Astrocyte of the cerebellum (primary cell): ENCODE measurements around the gene RGS6.

Experiments
- DNase-seq: peaks from one replicate; pipeline ENCODE4 v3.0.0-alpha.2; 2011; ENCODE audit warnings: low read depth
- H3K4me3 ChIP-seq: 2 replicates; pipeline ENCODE4 v1.5.1; 2011; ENCODE audit warnings: mild to moderate bottlenecking, low read depth, low read length, moderate library complexity
- in situ Hi-C: cut with HindIII; loops from 2 replicates; pipeline ENCODE4 v1.10.0; 2017; ENCODE audit warnings: low sequenced_read_pairs
- TF ChIP-seq, protein P1 (sequence below): IDR thresholded peaks from 2 replicates; pipeline ENCODE4 v1.5.1; 2012; ENCODE audit warnings: low read length, low read depth, moderate library complexity, mild to moderate bottlenecking; ENCODE audit errors: missing control alignments

RGS6 gene

DNA sequence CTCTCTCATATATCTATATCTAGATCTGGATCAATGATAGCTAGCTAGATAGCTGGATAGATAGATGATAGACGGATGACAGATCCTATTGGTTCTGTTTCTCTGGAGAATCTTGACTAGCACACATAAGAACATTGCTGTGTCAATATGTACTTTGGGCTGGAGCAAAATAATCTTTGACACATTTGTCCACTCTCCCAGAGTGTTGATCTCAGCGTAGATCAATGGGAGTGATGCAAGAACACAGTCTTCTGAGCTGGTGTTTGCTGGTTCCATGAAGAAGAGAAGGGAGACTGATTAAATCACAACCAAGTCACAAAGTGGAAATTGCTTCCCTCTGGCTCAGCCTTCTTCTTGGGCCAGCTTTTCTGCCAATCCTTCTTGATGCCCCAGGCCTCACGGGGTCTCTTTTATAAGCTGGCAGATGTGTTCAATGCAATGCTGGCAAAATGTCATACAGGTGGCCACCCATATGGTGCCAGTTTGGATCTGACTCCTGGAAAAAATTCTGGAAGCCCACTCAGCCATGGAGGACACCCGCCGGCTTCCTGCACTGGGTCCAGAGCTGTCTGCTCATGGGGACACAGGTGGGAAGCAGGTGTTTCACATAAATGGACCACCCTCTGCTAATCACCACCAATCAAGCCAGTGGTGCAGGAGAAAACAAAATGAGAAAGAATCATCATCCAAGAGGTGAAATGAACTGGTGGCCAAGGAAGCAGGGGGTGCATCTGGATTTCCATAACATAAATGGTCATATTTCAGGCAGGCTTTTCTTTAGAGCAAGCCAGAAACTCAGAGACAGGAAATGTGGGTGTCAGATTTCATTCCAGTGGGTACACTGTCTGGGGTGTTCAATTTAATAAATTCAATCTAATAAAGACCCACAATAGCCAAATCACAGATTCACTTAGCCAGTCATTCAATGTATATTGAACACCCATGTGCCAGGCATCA, 651.4 kb downstream of the RGS6 start:
- DNase-seq: no peak
- TF ChIP-seq, protein P1, sequence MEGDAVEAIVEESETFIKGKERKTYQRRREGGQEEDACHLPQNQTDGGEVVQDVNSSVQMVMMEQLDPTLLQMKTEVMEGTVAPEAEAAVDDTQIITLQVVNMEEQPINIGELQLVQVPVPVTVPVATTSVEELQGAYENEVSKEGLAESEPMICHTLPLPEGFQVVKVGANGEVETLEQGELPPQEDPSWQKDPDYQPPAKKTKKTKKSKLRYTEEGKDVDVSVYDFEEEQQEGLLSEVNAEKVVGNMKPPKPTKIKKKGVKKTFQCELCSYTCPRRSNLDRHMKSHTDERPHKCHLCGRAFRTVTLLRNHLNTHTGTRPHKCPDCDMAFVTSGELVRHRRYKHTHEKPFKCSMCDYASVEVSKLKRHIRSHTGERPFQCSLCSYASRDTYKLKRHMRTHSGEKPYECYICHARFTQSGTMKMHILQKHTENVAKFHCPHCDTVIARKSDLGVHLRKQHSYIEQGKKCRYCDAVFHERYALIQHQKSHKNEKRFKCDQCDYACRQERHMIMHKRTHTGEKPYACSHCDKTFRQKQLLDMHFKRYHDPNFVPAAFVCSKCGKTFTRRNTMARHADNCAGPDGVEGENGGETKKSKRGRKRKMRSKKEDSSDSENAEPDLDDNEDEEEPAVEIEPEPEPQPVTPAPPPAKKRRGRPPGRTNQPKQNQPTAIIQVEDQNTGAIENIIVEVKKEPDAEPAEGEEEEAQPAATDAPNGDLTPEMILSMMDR: no peak
- in situ Hi-C loops: no loop called here
- H3K4me3 ChIP-seq: no peak overlapping the region

- TF ChIP-seq, protein P1: no peak
- no peak for DNase-seq
- no peak overlapping the region for H3K4me3 ChIP-seq
- in situ Hi-C loops: no loop called here
These were observed 656.3 kb downstream of the RGS6 start for GRCh38 chr14:72588521-72588920.

GRCh38 chr14:72589652-72590051, 657.4 kb downstream of the RGS6 start:
- in situ Hi-C loops: no loop called here
- TF ChIP-seq, protein P1: no peak
- DNase-seq: no peak
- H3K4me3 ChIP-seq: no peak overlapping the region

- DNase-seq: no peak
- in situ Hi-C loops: no loop called here
- TF ChIP-seq, protein P1: no peak
- H3K4me3 ChIP-seq: no peak overlapping the region
These were observed 658.3 kb downstream of the RGS6 start for GRCh38 chr14:72590577-72590976.

DNA sequence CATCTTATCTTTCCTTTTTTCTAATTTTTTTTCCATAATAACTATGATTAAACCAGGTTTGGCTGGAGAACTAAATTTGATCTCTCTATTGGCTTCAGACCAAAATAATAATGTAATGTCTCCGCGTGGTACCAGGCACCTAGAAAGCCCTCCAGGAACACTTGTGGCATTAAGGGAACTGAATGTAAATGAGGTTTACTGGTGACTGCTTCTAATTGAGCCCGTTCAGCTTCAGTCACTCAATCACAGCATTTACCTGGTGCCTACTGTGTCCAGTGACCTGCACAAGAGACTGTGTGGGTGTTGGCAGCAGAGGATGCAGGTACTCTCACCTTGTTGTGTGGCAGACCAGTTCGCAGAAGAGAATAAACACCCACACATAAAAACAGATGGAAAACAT, 659.2 kb downstream of the RGS6 start:
- no peak for DNase-seq
- in situ Hi-C loops: no loop called here
- TF ChIP-seq, protein P1: no peak
- no peak overlapping the region for H3K4me3 ChIP-seq

DNA sequence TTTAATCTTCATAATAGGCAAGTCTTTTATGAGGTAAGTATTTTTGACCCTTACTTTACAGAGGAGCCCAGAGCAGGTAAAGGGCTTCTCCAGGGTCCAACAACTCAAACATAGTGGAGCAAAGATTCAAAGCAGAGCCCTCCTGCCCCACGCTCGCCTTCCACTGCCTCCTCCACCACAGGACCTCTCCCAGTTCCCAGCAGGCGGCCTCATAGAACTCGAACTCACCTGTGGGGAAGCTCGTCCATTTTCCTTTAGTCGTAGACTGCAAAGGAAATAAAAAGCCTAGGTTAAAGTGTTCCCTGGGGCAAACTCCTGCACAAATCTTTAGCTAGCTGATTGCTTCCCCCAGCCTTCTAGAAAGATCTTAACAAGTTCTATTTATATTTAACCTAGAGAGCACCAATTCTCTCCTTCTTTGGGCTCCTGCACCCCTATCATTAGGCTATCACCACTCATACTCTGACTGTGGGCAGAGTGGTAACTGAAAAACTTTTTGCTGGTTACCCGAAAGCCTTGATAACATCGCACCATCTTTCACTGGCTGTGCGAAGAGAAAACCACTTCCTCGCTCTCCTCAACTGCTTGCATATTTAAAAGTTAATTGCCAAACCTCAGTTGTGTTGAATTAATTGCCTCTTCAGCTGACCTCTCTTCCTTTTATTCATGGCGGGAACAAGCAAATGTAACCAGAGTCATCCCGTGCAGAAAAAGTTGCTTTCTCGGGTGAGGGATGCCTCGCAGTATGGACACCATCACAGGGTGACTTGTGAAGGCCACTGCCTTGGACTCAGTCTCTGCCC, 662.1 kb downstream of the RGS6 start:
- TF ChIP-seq, protein P1: no peak
- in situ Hi-C loops: no loop called here
- DNase-seq: no peak
- no peak overlapping the region for H3K4me3 ChIP-seq
